NCI-H2196 treated with DMSO at 0.1 percent for 48 hours (cell line): ENCODE measurements around the gene GJA5.

ENCODE experiments used
- DNase-seq: peaks from one replicate; lab custom pipeline; 2025; ENCODE audit not compliant: unreplicated experiment; lab: John Stamatoyannopoulos, UW

GJA5 gene

DNA sequence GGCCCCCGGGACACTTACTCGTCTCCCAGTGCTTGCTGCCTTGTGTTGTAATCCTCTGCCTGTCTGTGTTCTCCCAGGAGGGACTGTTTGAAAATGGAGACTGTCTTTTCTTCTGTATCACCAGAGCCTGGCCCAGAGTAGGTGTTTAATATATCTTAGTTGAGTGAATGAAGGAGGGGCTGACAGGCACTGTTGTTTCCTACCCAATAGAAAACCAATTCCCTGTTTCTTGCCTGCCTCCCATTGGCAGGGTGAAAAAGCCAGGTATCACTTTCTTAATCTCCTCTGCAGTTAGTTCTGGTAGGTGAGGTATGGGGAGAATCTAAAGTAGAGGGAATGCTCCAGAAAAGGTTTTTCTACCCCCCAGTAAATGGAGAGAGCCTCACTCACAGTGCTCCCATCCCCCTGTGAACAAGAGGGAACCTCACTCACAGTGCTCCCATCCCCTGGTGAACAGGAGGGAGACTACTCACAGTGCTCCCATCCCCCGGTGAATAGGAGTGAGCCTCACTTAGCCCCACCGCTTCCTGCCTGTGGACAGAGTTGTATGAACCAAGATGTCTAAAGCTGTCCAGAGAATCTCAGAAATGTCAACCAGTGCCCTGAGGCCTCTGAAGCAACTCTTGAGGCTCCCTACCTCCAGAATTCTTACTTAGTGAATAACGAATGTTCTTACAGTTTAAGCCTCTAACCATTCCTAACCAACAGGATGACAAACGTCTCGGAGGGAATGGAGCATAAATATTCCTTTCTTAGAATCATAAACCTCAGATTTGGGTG lies at the start of gene GJA5:
Gene GJA5 (minus strand): TSS at position 122 of the 780 bp plus-strand sequence. CDS start 1,364 bp downstream, outside the sequence.
- DNase-seq, result no peak

DNA sequence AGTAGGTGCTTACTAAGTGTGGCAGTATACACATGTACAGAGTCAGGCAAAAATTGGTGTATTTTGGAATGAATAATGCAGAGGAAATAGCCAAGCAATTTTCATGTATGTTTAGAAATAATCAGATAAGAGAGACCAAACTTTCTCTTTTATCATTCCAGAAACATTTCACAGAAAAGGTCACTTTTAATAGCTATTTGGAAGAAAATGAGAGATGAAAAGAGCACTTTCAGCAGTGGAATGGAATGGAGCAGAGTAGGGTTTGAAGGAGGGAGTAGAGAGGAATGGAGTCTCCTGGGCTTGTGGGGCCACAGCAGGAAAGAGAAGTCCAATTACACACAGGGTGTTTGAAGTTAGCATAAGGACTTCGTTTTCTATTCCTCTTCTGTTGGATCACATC lies 48.8 kb upstream of the GJA5 start:
- DNase-seq, result no peak

DNA sequence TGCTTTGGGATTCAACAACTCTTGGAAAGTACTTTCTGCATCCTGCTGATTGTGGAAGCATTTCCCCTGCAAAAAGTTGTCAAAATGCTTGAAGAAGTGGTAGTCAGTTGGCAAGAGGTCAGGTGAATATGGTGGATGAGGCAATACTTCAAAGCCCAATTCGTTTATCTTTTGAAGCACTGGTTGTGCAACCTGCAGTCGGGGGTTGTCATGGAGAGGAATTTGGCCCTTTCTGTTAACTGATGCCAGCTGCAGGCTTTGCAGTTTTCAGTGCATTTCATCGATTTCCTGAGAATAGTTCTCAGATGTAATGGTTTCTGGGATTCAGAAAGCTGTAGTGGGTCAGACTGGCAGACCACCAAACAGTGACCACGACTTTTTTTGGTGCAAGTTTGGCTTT lies 47.6 kb upstream of the GJA5 start:
- DNase-seq, result no peak

DNA sequence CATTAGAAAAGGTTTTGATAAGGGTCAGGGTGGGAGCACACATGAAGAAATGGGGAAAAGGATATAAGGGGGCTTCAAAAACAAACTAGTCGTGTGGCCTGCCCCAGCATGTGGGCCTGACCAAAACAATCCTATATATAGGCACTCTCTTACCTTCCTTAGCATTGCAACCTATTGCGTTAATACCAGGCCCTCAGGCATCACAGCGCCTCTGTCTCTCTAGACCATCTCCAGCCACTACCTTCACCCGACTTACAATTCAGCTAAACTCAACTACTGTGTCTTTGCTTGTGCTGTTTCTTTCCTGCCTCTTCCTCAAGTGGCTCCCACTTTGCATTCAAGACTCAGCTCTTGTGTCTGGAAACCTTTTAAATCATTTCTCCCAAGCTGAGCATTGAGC lies 47.0 kb upstream of the GJA5 start:
- no peak for DNase-seq

DNA sequence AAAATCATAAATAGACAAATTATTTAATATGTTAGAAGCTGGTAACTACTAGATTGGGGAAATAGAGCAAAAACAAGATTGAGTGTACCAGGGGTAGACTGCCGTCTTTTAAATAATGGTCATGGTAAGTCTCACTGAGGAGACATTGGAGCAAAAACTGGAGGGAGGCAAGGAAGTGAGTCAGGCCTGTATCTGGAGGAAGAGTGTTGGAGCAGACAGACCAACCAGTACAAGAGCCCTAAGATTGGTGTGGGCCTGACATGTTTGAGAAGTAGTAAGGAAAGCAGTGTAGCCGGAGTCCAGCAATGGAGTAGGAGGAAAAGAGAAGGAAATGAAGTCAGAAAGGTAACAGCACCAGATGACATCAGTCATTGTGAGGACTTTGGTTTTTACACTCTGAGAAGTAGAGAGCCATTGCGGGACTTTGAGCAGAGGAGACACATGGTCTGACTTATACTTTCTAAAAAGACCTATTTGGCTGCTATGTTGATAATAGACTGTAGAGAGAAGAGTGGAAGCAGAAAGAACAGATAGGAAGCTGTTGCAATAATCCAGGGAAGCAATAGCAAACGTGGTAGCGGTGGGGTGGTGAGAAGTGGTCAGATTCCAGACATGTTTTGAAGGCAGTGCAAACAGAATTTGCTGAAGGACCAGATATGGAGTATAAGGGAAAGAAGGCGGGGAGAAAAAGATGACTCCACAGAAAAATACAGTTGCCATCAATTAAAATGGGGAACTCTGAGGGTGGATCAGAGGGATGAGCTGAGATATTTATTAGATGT lies 44.7 kb upstream of the GJA5 start:
- DNase-seq, result no peak

DNA sequence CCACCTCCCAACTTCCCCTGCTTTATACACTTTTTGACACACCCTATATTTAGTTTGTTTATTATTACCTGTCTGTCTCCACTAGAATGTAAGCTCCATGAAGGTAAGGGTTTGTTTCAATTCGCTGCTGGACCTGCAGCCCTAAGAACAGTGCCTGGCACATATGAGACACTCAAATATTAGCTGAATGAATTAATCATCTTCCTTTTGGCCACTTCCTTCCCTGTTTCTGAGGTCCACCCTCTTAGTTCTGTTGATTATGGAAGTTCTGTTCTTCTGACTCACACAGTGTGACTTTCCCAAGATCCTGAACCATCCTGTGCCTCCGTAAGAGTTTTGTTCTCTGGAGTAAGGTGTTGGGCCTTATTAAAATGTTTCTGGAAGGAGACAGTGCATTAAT lies 40.4 kb upstream of the GJA5 start:
- no peak for DNase-seq

DNA sequence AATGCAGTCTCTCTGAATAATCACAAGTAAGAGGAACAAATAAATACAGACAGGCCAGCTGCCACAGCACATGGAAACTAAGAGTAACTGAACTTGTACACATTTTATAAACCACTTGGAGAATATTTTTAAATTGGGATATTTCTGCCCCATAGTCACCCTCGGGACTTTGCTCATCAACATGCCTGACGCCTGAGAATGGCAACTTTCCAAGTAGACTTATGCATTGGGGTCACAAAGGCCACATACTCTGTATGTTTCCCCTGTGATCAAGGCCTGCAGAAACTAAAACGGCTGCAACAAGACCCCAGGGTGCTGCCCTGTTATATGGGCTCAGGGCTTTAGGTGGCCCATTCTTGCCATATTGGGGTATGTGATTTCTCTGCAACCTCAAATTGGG lies 38.3 kb upstream of the GJA5 start:
- no peak for DNase-seq

DNA sequence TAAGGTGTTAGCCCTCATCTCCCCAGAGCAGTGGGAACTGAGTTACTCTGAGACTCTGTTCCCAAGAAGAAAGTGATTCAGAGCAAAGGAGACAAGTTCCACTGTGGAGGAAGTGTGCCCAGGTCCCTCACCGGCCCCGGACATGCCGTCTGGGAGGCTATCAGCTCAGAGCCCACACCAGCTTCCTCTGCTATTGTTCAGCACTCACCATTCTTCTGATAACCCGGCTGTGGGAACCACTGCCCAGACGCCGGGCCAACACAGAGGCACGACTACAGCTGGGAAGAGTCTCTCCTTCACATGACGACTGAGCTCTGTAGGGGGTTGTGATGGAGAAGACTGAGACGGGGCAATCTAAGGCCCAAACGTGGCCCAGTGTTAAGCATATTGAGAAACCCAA lies 34.2 kb upstream of the GJA5 start:
- no peak for DNase-seq

DNA sequence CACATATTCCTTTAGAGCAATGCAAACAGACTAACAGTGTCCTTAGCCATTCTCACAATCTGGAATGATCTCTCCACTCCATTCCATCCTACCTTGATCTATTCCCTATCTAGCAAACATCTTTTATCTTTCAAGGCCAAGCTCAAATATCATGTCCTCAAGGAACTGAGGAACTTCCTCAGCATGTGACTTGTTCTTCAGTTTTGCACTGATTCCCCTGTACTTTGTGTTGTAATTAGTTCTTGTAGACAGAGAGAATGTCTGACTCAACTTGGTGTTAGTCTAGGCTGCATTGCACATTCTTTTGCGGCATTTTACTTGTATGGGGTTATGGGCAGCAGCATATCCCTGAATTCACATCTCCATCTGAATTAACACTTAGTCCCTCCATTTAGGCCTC lies 31.5 kb upstream of the GJA5 start:
- no peak for DNase-seq

DNA sequence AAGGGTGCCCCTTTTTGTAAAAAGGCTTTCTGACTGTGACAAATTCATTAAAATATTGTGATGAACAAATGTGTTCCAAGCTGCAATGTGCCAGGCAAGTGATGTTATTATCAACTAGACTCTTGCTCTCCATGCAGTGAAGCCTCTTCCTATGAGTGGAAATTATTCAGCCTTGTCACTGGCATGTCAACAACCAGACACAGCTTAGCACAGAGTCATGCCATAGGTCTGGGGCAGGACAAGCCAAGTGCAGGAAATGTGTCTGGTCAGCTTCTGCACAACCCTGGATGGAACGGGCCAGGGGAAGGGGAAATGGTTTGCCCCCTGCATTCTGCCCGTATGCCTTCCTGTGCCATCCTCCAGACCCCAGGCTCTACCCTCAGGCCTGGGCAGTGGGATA lies 27.4 kb upstream of the GJA5 start:
- no peak for DNase-seq

DNA sequence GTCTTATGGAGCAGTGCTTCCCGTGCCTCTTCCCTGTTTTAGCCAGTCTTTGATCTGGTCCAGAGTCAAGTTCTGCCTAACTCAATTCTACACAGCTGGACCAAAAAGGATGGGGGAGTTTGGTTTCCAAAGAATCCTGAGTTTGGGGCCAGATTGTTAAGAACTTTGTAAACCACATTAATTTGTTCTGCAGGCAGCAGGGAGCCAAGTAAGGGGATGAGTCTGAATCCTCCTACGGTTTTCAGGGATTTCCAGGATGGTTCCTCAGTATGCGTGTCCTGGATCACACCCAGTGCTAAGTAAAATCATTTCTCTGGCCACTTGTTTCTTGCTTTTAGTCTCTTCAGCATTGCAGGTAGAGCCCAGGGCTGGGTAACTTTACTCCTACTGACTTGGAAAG lies 26.1 kb upstream of the GJA5 start:
- DNase-seq, result no peak

DNA sequence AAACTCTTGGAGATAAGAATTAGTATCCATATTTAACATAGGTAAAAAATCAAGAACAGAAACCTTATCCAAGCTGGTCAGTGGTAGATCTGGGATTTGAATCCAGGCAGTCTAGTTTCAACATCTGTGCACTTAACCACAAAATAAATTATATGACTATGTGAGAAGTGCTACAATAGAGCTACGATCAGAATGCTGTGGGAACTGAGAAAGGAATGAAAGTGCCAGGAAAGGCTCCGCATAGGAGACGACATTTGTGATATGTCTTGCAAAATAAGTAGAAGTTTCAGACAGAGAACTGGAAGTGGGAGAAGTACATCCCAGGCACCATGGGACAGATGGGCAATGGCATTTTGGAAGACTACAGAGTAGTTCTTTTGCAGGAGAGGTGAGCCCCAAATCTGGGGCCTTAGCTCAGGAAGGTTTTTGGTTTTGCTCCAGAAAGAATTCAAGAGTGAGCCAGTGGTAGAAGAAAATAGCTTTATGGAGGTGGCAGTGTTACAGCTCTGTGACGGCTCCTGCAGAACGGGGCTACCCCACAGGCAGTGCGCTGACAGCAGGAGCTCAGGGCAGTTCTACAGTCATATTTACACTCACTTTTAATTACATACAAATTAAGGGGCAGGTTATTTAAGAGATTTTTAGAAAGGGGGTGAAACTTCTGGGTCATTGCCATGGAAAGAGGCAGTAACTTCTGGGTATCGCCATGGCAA lies 25.5 kb upstream of the GJA5 start:
- DNase-seq, result no peak

DNA sequence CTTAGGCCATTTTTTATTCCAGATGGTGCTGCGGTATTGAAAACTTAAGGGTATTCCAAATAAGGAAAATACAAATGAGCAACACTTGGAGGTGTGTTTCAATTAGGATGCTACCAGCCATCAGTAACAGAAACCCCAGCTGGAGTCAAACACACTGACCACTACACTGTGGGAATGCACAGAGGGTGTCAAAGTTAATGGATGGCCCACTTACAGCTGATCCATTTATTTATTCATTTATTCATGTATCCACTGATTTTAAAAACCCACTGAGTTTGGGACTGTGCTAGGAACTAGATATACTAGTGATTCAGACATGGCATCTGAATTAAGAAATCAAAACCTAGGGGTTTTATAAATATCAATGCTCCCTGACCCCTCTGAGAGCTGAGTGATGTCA lies 24.5 kb upstream of the GJA5 start:
- DNase-seq, result no peak

DNA sequence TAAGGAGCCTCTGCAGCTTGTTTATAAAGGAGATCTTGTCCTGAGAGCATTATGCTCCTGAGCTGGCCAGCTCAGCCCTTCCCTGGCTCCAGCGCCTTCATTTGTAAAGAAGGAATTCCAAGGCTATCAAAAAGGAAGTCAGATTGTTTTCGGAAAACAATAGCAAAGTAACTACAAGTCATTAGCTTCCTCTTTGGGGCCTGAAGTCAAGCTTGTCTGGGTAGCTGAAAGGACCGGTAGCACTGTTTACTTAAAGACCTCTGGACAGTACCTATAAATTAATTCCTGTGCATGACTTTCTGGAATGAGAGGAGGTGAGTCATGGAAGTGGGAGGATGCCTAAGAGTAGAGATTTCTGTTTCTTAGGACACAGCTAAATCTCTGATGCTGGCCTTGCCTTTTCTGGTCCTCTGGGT lies 20.7 kb upstream of the GJA5 start:
- DNase-seq, result no peak

DNA sequence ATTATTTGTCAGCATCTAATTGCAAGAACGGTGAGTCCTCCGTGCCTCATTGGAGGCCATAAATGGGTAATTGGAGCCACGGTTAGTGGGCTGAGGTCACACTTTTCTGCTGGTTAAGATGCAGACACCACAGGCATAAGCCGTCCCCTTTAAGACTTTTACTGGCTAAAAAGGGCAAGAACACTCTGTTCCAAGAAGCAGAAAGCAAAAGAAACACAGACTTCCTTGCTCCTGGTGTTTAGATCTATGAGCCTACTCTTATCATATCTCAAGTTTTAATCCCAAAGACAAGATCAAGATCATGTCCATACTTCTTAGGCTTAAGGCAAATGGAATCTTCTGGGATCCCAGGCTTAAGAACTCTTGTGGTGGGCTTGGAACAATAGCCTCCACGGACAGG lies 17.3 kb upstream of the GJA5 start:
- no peak for DNase-seq

DNA sequence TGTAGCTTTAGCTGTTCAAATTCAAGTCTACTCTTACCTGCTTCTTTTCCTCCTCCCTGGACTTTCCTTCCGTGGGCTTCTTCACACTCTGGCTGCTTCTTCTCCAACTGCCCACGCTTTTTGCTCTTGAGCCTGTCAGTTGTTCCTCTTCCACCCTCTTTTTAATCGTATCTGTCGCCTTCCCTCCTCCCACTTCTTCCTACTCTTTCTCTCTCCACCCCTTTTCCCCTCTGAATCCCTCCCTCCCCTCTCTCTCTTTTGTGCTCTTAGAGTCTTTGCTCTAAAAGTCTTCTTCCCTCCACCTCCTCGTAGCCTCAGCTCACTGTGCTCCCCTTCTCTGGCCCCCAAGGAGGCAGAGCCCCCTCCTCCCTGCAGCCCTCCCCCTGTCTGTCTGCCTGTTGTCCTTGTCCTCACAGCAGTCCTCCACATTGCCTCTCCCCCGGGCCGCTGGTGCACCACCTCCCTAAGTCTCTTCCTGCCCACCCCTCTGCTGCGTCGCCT lies 12.9 kb upstream of the GJA5 start:
- no peak for DNase-seq

DNA sequence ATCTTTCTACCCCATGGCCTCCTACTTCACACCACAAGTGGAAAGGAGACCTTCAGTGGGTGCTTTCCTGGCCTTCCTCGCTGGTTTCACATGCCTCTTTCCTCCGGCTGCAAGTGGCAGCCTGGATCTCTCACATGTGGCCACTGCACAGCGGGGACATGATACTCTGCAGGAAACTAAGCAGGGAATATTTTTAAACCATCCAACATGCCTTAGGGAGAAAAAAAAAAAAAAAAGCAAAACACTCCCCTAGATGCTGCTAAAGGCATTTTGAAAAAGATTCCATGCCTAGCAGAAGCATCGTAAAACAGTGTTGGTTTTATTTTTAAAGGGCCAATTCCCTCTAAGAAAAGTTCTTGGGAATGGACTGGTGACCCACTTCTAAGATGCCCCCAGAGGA lies 12.2 kb upstream of the GJA5 start:
- DNase-seq, result no peak

DNA sequence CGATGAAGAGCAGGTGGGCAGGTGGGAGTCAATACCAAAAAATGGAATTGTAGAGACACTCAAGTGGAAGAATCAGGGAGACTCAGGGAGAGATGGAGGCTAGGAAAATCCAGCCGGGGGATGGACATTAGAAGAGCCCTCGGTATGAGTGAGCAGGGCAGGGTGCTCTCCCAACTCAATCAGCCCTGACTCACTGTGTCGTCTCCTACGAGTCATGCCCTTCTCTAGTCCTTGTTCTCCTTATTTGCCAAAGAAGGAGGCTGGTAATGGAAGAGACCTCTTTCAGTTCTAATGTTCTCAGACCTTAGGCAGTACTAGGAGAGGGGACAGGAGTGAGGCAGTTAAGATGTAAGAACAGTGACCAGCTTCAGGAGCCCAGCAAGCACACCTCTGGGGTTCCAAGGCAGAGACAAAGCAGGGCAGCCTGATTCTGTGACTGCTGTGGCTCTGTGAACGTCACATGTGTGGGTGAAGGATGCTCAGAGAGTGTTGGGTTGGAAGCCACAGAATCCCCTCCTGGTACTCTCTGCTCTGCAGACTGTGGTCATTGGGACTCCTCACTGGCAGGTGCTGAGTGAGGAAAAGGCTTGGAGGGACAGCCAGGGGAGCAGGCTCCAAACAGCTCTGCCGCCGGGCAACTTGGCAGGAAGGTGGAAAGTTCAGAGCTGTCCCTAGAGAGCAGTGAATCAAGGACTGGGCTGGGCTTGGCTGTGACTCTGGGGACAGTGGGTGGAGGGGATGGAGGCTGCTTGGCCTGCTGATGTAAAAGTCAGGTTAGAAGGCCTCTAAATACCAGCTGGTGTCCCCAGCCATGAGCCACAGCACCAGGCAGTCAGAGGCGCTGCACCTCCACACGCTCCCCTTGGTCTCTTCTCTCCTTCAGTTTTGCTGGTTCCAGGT lies 11.1 kb upstream of the GJA5 start:
- DNase-seq, result no peak

DNA sequence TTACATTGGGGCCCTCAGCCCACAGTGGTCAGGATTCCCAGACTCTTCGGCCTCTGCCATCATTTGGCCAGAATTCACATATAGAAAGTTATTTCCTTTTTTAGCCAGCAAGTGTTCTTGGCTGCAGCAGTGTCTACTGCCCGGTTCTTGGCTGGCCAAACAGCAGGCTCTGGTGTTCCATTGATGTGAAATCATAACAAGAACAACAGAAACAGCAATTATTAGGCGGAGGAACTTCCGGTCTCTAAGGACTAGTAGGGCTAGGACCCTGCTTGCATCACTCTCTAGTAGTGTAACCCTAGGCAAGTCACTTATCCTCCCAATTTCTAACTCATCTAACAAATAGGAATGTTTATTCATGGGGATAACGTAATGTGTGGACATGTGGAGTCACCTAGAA lies 8.7 kb upstream of the GJA5 start:
- no peak for DNase-seq

DNA sequence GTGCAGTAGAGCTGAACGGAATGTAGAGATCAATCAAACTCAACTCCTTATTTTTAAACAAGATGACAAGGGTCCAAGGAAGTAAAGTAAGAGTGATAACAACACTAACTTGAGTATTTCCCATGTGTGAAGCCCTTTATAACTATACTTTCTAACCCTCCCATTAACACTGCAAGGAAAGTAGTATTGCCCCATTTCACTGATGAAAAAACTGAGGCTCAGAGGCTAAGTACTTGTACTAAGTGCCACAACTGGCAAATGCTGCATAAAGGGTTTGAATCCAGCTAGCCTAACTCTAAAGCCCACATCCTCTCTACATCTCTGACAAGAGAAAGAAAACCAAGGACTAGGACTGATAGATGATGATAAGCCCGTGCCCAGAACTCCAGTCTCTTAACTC lies 8.2 kb upstream of the GJA5 start:
- no peak for DNase-seq

DNA sequence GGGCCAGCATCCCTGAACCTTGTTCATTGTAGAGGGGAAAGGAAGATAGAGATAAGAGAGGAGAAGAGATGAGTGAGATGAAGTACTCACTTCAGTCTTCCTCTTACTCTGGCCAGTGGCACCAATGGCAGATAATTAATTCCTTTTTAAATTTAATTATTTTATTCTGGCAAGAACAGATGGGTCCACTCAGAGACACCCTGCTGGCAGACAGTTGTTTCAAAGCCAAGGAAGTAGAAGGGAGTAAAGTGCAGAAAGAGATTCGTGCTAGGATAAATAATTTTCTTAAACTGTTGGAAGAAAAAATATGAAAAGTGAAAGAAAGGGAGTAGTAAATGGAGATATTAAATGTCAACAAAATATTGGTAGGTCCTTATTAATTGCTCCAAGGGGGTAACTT lies 7.7 kb upstream of the GJA5 start:
- DNase-seq, result no peak
